ENCODE measurements around the gene FGFRL1. TPM values are rescaled to one million over a fixed set of nuclear protein-coding genes. Genes with fewer than 3 reads are reported as not detected.

FGFRL1 gene
- total RNA-seq, 1 experiment from 2014 or later, result 26.1 TPM

DNA sequence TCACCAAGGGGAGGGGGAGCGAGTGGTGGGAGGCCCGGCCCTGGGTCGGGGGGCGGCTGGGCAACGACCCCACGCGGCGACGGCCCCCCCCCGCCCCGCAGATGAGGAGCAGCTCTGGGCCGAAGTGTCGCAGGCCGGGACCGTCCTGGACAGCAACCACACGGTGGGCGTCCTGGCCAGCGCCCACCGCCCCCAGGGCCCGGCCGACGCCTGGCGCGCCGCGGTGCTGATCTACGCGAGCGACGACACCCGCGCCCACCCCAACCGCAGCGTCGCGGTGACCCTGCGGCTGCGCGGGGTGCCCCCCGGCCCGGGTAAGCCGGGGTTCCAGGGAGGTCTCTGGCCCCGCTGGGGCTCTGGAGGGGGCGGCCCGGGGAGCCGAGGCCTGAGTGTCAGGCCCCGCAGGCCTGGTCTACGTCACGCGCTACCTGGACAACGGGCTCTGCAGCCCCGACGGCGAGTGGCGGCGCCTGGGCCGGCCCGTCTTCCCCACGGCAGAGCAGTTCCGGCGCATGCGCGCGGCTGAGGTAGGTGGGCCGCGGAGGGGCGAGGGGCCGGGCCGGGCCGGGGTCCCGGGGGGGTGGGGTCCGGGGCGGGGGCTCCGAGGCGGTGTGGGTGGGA lies 8.7 kb upstream of the FGFRL1 start:
- Histone ChIP-seq H2BK120ac (ENCODE audit: low read depth, low read length, poor library complexity, severe bottlenecking) (no peak overlapping the region), H3K18ac (ENCODE audit: insufficient read length, low read depth, low read length) (no peak overlapping the region), H2BK5ac (ENCODE audit: insufficient read length, low read length) (no peak overlapping the region), H3K27me3 (ENCODE audit: insufficient read depth, low read length) (peaks cover 35% of the 10 kb centered on the region; the same call in 1 of the 2 replicates), H3K9ac (ENCODE audit: extremely low read depth, insufficient read length, low read length) (no peak overlapping the region), H2BK15ac (ENCODE audit: low read depth, low read length) (no peak overlapping the region), H3K56ac (ENCODE audit: insufficient read length, low read depth, low read length) (no peak overlapping the region), H3K79me2 (ENCODE audit: insufficient read depth, low read length) (no peaks in the 10 kb centered on the region), H3K14ac (ENCODE audit: insufficient read depth, low read length) (no peak overlapping the region), H3K79me1 (ENCODE audit: insufficient read depth, low read depth, low read length, poor library complexity, severe bottlenecking) (no peaks in the 10 kb centered on the region), H3K4ac (ENCODE audit: low read depth, low read length) (no peak overlapping the region), H3T11ph (ENCODE audit: low read length) (no peak overlapping the region), H3K27ac (ENCODE audit: insufficient read length, low read depth, low read length) (no peak overlapping the region), H2BK20ac (ENCODE audit: low read depth, low read length, poor library complexity, severe bottlenecking) (no peak overlapping the region), H4K91ac (ENCODE audit: insufficient read length, low read depth, low read length) (no peak overlapping the region), H2AFZ (ENCODE audit: low read length) (no peak overlapping the region), H4K8ac (replicated peaks; ENCODE audit: insufficient read length, low read depth, low read length) (no peak overlapping the region), H4K20me1 (ENCODE audit: control insufficient read depth, insufficient read depth, insufficient read length) (no peaks in the 10 kb centered on the region), H3K9me3 (ENCODE audit: control insufficient read depth, low read depth, low read length) (no peaks in the 10 kb centered on the region), H2AK5ac (ENCODE audit: insufficient read length, low read length) (no peak overlapping the region), H3K23me2 (ENCODE audit: insufficient read length, low read depth, low read length, poor library complexity, severe bottlenecking) (peaks cover 8% of the 10 kb centered on the region), H4K5ac (ENCODE audit: insufficient read length, low read depth, low read length) (no peak overlapping the region), H3K4me1 (ENCODE audit: insufficient read depth, low read length) (no peaks in the 10 kb centered on the region), H3K4me2 (ENCODE audit: insufficient read depth, insufficient read length, low read length) (peak overlapping the region; percentile 56), H3K23ac (ENCODE audit: insufficient read length, low read depth, low read length) (no peak overlapping the region), H2BK12ac (ENCODE audit: insufficient read length, low read depth, low read length) (no peak overlapping the region)
- TF ChIP-seq, protein P1, sequence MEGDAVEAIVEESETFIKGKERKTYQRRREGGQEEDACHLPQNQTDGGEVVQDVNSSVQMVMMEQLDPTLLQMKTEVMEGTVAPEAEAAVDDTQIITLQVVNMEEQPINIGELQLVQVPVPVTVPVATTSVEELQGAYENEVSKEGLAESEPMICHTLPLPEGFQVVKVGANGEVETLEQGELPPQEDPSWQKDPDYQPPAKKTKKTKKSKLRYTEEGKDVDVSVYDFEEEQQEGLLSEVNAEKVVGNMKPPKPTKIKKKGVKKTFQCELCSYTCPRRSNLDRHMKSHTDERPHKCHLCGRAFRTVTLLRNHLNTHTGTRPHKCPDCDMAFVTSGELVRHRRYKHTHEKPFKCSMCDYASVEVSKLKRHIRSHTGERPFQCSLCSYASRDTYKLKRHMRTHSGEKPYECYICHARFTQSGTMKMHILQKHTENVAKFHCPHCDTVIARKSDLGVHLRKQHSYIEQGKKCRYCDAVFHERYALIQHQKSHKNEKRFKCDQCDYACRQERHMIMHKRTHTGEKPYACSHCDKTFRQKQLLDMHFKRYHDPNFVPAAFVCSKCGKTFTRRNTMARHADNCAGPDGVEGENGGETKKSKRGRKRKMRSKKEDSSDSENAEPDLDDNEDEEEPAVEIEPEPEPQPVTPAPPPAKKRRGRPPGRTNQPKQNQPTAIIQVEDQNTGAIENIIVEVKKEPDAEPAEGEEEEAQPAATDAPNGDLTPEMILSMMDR (conservative IDR thresholded peaks at IDR 0.05), result no peak
- Mint-ChIP-seq H3K4me3 (no peak overlapping the region; a peak in 1 of 5 replicates), H3K27me3 (ENCODE audit: low read depth) (peaks cover 85% of the 10 kb centered on the region), H3K9me3 (peaks cover 5 to 13% of the 10 kb centered on the region in 2 experiments; a peak in 4 of 5 replicates), H3K36me3 (ENCODE audit: insufficient read depth in 1 of 3, low read depth in 3 of 3) (no peaks in the 10 kb centered on the region), H3K27ac (no peak overlapping the region), H3K4me1 (peaks cover 2% of the 10 kb centered on the region in 2 experiments; a peak in 2 of 4 replicates)
- WGBS (ENCODE audit: extremely low coverage, insufficient read length, low lambda C conversion rate), result no CpG with 5 or more reads among the region's 75 CpGs
- no peak for DNase-seq

Data from H9 (cell line).